ENCODE results near the gene FUT8.

The FUT8 gene

GRCh38 chr14:65412032-65412846, at the start of gene FUT8:
Gene FUT8 (plus strand): TSS chr14:65412730. CDS start chr14:65561564, 148,834 bp downstream.
- peak; percentile 57 for TF ChIP-seq CTCF (IDR thresholded peaks at IDR 0.05; ENCODE audit: low read depth, low read length)
- H3K4me3 ChIP-seq (replicated peaks in 1 of 2; ENCODE audit: low read depth in 2 of 2, low read length in 2 of 2), result peak within 1 kb of the TSS; percentile 69 to 81
- DNase-seq (ENCODE audit: low read depth in 2 of 2), result peak; percentile 96 to 99

GRCh38 chr14:65366802-65367565, 45.5 kb upstream of the FUT8 start:
- no peak for TF ChIP-seq CTCF (IDR thresholded peaks at IDR 0.05; ENCODE audit: low read depth, low read length)
- no peak overlapping the region for H3K4me3 ChIP-seq (replicated peaks in 1 of 2; ENCODE audit: low read depth in 2 of 2, low read length in 2 of 2)
- DNase-seq (ENCODE audit: low read depth in 2 of 2), result no peak

GRCh38 chr14:65369560-65369959, 43.0 kb upstream of the FUT8 start:
- no peak for DNase-seq (ENCODE audit: low read depth in 2 of 2)
- no peak for TF ChIP-seq CTCF (IDR thresholded peaks at IDR 0.05; ENCODE audit: low read depth, low read length)

GRCh38 chr14:65370801-65371248, 41.7 kb upstream of the FUT8 start:
- H3K4me3 ChIP-seq (replicated peaks in 1 of 2; ENCODE audit: low read depth in 2 of 2, low read length in 2 of 2), result no peak overlapping the region
- DNase-seq (ENCODE audit: low read depth in 2 of 2), result no peak

More at GRCh38 chr14:65369560-65369959, 43.0 kb upstream of the FUT8 start:
- H3K4me3 ChIP-seq (replicated peaks in 1 of 2; ENCODE audit: low read depth in 2 of 2, low read length in 2 of 2), result no peak overlapping the region

GRCh38 chr14:65371784-65372183, 40.7 kb upstream of the FUT8 start:
- no peak overlapping the region for H3K4me3 ChIP-seq (replicated peaks in 1 of 2; ENCODE audit: low read depth in 2 of 2, low read length in 2 of 2)
- DNase-seq (ENCODE audit: low read depth in 2 of 2), result no peak
- no peak for TF ChIP-seq CTCF (IDR thresholded peaks at IDR 0.05; ENCODE audit: low read depth, low read length)

More at GRCh38 chr14:65370801-65371248, 41.7 kb upstream of the FUT8 start:
- TF ChIP-seq CTCF (IDR thresholded peaks at IDR 0.05; ENCODE audit: low read depth, low read length), result no peak

GRCh38 chr14:65373016-65373670, 39.4 kb upstream of the FUT8 start:
- H3K4me3 ChIP-seq (replicated peaks in 1 of 2; ENCODE audit: low read depth in 2 of 2, low read length in 2 of 2), result no peak overlapping the region
- TF ChIP-seq CTCF (IDR thresholded peaks at IDR 0.05; ENCODE audit: low read depth, low read length), result no peak
- DNase-seq (ENCODE audit: low read depth in 2 of 2), result no peak

Data from cardiac fibroblast (primary cell).